ENCODE data around the gene C3orf20.

The C3orf20 gene

DNA sequence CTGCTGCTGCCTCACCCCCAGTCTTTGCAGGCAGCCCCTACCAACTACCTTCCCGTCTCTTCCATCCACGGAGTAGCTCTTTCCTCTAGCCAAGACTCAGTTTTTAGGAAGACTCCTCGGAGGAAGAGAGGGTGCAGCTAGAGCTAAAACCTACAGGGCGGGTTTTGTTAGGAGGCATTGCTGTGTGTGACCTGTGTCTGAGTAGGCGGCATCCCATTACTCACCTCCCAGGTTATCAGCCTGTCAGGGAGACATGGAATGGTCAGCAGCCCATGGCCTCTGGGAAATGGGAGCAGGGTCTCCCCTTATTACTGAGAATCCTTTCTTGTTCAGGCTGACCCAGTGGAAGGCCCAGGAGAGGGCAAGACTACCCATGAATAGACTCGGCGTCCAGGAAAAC is 100.1 kb downstream of the C3orf20 start:
- no peak for DNase-seq (ENCODE audit: low read depth)

DNA sequence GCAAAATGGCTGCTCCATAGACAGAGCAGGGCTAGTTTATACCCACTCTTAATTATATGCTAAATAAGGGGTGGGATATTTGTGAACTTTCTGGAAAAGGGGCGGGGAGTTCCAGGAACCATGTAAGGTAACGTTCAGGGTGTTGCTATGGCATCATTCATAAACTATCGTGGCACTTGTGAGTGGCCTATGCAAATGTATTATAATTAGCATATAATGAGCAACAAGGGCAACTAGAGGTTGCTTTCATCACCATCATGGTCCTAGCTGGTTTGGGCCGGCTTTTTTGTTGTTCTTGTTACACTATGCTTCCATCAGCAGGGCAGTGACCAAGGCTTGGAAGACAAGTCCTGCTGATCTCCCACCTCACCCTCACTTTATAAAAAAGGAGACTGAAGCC is 100.6 kb downstream of the C3orf20 start:
- no peak for DNase-seq (ENCODE audit: low read depth)

DNA sequence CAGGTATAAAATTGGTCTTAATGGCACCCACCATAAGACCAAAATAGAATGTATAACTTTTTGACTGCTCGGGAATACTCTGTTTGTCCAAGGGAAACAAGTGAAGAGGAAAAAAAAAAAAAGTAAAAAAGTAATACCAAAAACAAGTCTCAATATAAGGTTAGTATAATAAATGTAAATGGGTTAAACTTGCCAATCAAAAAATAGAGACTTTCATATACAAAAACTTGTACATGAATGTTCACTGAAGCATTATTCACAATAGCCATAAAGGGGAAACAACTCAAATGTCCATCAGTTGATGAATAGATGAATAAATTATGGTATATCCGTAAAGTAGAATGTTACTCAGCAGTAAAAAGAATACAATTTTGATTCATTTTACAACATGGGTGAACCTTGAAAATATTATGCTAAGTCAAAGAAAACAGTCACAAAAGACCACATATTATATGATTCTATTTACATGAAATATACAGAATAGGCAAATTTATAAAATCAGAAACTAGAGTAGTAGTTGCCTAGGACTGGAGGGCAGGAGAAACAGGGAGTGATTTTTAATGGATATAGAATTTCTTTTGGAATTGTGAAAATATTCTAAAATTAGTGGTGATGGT is 104.2 kb downstream of the C3orf20 start:
- DNase-seq (ENCODE audit: low read depth), result no peak

DNA sequence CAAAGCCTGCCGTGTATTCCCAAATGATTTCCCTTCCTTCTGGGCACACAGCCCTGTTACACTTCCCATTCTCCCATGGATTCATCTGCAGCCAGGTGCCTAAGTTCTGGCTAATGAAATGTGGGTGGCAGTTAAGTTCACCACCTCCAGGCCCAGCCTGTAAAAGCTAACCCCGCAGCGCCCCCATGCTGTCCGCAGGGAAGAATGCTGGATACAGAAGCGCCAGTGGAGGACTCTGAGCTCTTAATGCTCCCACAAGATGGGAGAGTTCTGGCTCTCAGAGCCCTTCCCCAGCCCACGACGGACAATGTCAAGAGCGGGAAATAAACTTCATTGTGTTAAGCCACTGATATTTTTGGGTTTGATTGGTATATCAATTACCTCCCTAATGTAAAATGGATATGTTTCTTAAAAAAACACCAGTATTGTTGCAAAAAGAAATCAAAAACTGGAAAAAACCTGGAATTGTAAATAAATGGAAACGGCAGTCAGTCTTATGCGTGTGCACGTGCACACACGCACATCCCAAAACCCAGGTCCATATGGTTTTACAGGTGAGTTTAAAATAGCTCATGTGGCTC is 106.1 kb downstream of the C3orf20 start:
- DNase-seq (ENCODE audit: low read depth), result peak; percentile 23

DNA sequence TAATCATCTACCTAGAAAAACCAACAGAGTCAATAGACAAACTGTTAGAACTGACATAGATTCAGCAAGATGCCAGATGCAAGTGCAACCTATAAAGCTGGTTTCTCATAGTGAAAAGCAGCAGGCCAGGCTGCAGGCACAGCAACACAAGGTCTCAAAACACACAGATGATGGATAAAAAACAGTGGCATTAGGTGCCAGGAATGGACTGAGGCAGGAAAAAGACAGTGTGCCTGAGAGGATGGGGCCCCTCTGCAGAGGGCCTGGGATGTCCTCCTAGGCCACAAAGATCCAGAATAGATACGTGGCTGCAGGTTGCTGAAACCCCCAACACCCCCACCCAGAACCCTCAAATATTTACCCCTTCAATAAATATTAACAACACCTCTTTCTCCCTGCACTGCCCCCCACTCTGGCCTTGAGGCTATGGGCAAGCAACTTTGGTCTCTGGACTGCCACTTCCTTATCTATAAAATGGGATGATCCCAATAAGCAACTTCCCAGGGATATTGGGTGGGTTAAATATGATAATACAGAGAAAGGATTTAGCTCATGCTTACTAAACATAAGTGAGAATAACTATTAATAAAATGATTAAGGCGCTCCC is 108.6 kb downstream of the C3orf20 start:
- DNase-seq (ENCODE audit: low read depth), result no peak

DNA sequence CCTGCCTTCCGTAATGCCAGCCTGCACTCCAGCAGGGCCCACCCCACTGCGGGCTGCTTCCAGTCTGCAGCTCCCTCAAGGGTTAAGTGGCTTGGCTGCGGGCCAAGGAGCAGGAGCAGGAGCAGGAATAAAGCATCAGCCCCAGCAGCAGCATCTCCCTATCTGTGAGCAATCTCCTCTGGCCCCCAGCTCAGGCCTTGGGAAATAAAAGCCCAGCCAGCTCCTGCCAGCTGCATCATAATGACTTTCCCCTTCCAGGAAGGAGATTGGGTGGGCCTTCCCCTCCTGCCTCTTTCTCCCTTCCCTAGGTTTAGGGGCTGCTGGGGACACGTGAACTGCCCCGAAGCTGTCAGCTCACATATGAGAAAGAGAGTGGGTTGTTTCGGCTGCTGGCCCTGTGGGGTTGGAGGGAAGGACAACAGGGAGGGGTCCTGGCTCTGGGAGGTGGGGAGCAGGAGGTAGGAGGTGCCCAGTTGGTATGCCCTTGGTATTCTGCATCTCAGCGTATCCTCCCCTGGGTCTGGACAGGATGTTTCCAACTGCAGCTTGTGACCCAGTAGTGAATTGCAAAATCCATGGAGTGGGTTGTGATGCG is 109.2 kb downstream of the C3orf20 start:
- DNase-seq (ENCODE audit: low read depth), result no peak

DNA sequence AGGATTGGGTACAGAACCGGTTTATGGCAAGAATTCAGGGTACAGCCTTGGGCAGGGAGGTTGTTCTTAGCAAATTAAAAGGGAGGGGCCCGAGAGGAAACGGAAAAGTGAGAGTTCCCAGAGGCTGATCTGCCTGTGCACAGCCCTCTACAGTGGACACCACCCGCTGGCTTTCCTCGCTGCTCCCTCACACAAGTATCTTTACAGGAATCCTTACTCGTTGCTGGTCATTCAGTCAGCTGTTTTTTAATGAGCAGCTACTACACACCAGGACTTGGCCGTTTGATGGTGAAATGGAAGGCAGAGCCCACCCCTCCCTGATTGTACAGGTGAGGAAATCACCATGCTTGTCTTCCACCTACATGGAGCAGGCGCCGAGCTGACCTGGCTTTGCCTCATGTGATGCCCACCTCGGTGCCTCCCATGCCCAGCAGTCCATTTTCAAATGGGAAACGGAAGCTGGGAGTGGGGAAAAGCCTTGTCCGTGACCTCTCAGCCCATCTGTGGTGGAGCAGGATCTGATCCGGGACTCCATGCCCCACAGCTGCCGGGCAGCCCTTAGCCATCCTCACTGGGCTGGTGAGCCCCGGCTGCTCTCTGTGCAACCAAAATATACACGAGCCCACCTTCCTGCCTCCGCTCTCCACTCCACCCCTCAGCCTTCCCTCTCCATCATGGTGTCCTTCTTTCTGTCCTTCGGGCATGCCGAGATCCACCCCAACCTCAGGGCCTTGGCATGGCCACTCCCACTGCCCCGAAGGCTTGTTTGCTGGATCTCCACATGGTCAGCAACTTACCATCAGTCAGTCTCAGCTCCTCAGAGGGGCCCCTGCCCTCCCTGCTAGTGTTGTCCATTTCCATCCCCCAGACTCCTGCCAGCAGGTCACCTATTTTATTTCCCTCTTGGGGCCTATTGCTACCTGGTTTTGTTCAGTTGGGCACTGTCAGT is 110.5 kb downstream of the C3orf20 start:
- no peak for DNase-seq (ENCODE audit: low read depth)

DNA sequence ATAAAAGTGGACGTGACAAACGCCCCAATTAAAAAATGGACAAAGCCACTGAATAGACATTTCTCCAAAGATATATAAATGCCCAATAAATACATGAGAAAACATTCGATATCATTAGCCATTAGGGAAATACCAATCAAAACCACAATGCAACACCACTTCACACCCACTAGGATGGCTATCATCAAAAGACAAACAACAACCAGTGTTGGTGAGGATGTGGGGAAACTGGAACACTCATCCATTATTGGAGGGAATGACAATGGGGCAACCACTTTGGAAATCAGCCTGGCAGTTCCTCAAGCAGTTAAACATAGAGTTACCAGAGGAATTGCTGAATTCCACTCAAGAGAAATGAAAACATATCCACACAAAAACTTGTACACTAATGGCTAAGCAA is 111.4 kb downstream of the C3orf20 start:
- no peak for DNase-seq (ENCODE audit: low read depth)

DNA sequence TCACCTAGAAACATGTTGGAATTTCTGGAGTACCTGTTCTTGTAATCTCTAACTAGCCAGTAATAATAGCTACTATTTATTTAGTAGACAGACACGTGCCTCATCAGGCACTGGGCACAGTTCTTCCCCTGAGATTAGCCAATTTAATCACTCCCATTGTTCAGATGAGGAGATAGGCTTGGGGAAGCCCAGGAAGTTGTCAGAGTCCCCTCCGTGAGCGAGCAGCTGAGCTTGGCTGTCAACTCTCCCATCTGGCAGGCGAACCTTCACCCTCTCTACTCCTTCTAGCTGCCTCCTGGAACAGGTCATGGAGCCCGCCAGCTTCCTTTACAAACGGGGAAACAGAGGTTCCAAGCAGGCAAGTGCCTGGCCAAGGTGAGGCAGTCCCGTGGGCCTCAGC is 112.7 kb downstream of the C3orf20 start:
- DNase-seq (ENCODE audit: low read depth), result no peak

DNA sequence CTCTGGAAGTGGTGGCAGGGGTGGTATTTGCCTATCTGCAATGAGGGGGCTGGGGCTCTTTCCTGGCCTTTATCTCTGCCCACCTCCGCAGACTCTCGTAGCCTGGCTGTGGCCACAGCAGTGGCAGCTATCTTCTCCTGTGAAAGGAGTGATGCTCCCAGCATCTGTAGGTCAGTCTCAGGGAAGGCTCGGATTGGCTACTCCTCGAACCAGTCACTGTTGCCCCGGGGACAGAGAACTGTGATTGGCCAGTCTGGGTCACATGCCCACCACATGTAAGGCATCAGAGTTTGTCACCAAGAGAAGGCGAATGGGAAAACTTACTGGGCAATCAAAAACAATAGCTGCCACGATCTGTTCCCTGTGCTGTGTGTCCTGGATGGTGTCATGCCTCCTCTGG is 113.7 kb downstream of the C3orf20 start:
- no peak for DNase-seq (ENCODE audit: low read depth)

DNA sequence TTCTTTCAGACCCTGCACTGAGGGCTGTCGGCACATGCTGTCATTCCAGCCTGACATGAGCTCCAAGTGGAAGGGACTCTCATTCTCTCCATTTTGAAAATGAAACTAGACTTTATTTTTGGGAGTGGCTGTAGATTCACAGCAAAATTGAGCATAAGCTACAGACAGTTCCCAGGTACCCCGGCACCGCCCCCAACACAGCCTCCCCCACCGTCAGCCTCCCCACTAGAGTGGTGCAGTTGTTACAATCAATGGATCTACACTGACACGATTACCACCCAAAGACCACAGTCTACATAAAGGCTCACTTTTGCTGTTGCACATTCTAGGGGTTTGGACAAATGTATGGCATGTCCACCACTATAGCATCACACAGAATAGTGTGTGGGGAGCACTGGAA is 114.3 kb downstream of the C3orf20 start:
- no peak for DNase-seq (ENCODE audit: low read depth)

DNA sequence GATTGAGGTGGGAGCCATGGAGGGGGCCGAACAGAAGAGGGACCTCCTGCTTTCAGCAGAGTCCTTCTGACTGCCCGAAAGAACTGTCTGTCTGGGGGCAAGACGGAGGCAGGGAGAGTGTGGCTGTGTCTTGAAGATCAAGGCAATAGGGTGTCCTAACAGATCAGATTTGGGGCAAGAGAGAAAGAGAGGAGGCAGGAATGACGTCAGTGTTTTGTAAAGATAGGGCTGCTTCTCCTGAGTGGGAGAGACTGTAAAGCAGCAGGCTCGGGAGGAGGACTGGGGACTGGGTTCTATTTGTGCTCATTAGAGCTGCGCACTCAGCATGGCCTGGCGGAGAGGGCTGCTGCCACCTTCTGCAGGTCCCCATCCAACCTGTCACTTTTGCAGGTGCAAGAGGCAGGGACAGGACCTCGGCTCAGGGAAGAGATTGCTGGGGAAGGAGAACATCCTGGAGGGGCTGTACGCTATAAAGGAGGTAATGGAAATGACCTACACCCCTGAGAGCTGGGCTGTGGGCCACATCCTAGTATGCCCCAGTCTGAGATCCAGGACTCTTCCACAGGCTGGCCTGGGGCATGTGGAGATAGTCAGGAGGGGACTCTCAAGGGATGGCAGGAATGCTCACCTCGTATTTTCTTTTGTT is 114.8 kb downstream of the C3orf20 start:
- DNase-seq (ENCODE audit: low read depth), result no peak

DNA sequence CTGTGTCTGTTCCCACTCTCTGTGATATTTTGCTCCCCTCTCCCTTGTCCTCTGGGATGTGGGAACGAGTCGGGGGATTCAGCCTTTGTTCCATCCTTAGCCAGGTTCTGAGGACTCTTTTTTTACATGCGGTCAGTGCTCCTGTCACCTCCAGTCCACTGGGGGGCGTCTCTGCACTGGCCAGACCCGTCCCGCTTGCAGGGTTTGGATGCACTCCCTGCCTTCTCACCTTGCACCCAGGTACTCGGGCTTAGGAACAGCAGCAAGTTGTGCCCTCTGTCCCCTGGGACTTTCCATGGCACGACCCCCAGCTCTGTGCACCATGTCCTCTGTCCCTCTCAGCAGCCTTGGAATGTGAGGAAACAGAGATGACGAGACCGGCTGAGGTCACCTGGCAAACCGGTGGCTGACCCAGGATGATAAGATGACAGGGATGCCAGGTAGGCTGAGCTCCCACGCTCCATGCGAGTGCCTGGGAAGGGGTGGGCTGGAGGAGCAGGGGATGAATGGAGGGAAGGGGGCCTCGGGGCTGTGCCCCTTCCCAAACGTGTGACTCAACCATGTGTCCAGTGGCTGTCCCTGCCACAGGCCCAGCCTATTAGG is 116.5 kb downstream of the C3orf20 start:
- peak; percentile 41 for DNase-seq (ENCODE audit: low read depth)

DNA sequence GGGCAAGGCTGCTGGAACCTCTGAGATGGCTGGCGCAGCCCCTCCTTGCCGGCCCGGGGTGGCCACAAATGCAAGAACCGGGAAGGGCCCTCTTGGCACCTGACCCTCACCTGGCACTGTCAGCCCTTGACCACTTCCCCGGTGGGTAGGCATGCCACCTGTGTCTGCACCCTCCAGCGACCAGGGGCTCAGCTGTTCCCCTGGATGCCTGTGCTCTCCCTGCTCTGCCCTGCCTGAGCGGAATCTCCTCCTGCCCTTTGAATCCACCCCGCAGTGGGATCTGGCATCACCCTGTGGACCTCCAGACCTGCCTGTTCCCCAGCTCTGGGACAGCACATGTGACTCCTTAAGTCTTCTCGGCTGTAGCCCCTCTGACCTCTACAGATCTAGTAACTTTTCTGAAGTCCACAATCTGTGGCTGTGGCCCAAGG is 117.8 kb downstream of the C3orf20 start:
- no peak for DNase-seq (ENCODE audit: low read depth)

DNA sequence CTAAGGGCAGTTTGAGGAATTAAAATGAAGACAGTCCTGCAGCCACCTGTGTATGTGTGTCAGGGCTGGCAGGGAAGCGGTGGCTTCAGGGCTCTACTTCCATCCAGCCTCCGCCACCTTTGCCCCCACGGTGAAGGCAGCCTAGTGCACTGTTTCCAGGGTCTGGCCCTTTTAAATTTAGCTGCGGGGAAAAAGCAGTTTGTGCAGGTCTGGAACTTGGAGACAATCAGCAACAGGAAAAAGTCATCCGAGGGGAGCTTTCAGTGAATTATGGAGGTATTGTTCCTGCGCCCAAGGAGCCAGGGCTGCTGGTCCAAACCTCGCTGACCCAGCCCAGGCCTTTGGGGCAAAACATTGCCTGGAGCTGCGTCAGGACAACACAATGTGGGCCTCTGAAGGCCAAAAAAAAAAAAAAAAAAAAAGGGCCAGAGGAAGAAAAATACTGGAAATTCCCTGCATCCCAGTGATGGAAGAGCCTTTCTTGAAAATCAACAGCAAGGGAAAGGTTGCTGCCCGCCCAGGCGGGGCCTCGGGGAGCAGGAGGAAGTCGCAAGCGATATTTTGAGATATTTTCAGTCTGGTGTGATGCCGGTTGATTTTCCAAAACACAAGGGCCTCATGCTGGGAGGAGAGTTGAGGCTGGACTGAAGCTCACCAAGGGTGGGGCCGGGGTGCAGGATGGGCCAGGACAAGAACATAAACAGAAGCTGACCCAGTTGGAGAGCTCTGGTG is 118.4 kb downstream of the C3orf20 start:
- DNase-seq (ENCODE audit: low read depth), result no peak

DNA sequence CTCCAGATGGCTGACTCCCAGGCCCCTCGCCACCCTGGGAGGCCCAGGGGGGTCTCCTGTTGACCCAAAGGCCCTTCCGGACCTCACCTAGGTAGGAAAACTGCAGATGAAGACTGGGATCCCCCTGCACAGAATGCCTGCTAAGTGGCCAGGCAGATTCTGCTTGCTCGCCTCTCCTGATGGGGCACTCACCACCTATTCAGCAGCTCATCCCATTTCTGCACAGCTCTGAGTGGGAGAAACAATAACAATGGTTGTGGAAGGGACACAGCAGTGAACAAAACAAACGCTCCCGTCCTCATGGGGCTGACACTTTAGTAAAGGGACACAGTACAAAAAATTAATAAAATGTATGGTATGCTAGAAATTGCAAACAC is 118.9 kb downstream of the C3orf20 start:
- no peak for DNase-seq (ENCODE audit: low read depth)

DNA sequence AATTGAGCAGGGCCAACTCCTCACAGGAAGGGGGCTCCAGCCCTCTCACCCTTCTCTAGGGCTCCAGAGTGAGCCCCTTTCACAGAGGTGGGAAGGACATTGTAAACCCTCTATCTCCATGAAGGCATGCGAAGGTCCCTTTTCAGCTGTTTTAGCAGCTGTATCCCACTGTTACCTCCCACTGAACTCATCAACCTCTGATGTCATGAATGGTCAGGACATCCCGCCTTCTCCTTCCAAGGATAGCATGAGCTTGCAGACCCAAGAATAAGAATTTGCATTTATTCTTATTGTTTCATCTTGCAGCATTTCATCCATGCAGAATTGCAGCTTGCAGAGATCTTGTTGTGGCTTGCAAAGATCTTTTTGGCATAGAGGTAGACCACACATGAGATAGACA is 119.5 kb downstream of the C3orf20 start:
- DNase-seq (ENCODE audit: low read depth), result no peak

DNA sequence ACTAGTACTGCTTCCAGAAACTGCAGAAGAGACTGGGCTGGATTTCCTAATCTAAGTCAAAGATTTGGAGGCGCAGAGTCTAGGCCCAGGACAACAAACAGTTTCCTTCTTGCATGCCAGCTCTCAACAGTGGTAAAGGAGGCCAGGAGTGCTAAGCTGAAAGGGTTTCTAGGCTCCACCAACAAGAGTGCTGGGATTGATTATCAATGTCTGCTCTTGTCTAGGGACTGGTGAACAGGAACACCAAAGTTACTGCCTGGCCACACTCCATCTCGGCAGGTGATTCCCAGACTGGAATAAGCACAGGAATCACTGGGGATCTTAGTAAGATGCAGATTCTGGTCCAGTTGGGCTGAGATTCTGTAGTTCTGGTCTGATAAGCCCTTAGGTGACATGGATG is 121.1 kb downstream of the C3orf20 start:
- no peak for DNase-seq (ENCODE audit: low read depth)

DNA sequence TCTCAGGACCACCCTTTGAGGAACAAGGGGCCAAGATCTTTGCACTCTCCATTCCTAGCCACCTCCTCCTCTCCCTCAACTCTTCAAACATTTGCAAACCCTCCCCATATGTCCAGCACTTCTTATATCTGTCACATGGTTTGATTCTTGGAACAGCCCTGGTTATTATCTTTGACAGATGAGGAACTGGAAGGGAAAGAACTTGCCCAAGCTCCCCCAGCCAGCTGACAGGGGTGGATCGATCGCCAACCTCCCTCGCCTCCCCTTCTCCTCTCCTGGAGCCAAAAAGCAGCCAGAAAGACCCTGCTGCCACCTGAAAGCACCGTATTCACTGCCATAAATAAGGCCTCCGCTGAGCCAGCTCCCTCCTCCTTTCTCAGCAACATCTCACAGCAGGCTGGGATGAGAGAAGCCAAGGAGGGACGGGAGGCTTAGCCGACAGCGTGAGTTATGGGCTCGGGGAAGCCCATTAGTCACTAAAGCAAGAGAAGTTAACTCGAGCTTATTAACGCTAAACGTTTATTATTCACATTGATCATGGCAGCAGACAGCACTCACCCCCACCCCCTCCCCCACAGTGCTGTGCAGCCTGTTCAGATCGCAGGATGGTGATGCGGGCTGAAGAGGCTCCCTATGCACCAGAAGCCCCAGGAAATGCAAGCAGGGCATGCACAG is 121.6 kb downstream of the C3orf20 start:
- no peak for DNase-seq (ENCODE audit: low read depth)

DNA sequence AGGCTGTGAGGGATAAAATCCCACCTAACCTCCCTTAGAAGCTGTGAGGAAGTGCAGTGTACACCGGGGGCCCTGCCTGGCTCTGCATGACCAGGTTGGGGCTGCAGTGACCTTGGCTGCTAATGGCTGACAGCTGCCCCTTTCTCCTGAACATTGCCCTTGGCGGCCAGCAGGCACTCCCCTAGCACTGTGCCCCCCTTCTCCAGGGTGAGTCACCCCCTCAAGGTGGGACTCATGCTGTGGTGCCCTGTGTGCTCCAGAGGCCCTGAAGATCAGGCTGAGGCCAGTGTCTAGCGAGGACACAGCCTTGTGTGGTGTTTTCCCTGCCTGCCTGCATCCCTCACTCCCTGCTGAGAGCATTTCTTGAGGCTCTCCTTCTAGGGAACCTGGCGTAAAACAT is 122.8 kb downstream of the C3orf20 start:
- no peak for DNase-seq (ENCODE audit: low read depth)
